Measurements from ENCODE around the gene TTC27.

DNA sequence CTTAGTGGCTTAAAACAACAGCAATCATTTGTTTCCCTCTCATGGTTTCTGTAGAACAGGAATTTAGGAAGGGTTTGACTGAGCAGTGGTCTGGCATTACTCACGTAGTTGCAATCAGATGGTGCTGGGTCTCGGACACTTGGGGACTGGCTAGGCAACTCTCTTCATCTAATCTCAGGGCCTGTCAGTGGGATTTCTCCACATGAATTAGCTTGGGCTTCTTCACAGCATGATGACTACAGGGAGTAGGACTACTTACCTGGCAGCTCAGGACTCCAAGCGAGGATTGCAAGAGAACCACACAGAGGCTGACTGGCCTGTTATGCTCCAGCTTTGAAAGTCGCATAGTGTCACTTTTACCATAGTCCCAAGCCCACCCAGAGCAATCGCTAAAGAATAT is 125.1 kb downstream of the TTC27 start:
- TF ChIP-seq POLR2A (IDR thresholded peaks at IDR 0.05), result no peak
- TF ChIP-seq, protein P1, sequence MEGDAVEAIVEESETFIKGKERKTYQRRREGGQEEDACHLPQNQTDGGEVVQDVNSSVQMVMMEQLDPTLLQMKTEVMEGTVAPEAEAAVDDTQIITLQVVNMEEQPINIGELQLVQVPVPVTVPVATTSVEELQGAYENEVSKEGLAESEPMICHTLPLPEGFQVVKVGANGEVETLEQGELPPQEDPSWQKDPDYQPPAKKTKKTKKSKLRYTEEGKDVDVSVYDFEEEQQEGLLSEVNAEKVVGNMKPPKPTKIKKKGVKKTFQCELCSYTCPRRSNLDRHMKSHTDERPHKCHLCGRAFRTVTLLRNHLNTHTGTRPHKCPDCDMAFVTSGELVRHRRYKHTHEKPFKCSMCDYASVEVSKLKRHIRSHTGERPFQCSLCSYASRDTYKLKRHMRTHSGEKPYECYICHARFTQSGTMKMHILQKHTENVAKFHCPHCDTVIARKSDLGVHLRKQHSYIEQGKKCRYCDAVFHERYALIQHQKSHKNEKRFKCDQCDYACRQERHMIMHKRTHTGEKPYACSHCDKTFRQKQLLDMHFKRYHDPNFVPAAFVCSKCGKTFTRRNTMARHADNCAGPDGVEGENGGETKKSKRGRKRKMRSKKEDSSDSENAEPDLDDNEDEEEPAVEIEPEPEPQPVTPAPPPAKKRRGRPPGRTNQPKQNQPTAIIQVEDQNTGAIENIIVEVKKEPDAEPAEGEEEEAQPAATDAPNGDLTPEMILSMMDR (IDR thresholded peaks at IDR 0.05), result no peak
- TF ChIP-seq POLR2AphosphoS5 (IDR thresholded peaks at IDR 0.05; ENCODE audit: insufficient read depth in 1 of 2, low read depth in 1 of 2), result no peak
